ENCODE data around the gene AMBP.

Gene AMBP

DNA sequence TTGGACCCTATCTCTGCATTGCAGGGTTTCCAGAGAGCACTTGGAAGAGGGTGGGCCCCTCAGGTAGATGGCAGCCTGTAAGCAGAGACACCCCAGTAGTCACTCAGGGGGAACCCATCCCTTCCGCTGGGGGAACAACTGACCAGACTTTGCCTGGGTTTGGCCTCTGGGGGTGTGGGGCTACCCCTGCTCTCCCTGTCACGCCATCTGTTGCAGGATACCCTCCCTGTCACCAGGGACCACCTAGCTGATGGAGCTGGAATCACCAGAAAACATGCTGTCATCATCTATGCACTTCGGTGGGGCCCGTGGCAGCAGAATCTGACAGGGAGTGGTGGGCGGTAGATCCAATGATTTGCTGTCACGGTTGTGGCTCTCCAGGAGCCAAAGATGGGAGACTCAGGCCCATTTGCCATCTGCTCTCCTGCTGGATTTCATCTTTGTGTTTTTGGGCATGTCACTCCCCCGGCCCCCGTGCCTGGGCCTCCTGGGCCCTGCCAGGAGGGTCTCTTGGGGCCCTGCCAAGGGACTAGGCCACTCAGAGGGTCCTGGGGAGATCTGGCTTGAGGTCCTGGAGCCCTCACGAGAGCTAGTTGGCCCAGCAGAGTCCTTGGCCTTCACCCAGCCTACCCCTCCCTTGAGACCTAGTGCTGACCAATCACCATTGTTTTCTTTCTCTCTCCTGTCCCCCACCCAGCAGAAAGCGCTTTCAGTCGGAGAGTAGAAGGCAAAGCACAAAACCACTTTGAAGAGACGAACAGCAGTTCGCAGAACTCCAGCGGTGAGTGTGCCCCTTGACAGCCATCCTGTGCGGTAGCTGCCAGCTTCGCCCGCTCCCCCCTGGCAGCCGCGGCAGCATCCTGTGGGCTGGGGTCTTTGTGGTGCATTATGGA lies 45.9 kb downstream of the AMBP start:
- DNase-seq (ENCODE audit: low read depth, low spot score), result no peak

DNA sequence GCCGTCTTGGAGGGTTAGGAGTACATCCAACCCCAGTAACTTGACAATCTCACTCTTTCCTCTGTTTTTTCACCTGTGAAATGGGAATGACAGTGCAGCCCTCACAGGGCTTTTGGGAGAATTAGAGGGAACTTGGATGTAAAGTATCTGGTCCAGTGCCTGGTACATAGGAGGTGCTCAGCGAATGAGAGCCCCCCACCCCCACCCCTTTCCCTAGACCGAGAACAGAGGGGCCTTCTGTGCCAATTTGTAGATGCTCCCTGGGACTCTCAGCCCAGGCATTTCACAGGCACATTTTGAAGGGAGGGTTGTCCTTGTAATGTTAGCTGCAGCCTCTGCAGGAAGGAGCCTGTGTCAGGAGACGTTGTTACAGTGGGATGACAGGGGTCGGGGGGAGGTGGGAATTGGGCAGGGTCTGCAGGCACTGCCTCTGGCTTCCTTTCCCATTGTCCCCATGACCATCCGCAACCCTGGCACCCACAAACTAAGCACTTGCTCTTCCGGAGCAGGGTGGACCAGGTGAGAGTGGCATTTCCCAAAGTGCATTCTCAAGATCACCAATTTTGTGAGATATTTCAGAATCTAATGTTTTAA lies 47.0 kb downstream of the AMBP start:
- DNase-seq (ENCODE audit: low read depth, low spot score), result no peak

DNA sequence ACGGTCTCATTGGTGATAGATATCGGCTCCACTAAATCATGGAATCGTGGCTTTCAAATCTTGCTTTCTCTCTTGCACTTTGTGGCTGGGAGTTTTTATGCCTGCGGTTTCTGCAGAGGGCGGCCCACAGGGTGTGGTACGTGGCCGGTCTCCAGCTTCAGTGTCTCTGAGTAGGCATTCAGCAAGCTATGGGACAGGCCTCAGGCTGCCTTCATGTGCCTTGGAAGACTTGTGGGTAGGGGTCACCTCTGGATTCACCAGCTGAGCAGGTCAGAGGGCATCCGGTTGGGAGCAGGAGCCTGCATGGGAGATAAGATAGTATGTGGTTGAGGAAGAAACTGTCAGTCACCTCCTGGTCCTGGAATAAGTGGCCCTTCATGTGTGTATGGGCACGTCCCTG lies 47.7 kb downstream of the AMBP start:
- no peak for DNase-seq (ENCODE audit: low read depth, low spot score)

DNA sequence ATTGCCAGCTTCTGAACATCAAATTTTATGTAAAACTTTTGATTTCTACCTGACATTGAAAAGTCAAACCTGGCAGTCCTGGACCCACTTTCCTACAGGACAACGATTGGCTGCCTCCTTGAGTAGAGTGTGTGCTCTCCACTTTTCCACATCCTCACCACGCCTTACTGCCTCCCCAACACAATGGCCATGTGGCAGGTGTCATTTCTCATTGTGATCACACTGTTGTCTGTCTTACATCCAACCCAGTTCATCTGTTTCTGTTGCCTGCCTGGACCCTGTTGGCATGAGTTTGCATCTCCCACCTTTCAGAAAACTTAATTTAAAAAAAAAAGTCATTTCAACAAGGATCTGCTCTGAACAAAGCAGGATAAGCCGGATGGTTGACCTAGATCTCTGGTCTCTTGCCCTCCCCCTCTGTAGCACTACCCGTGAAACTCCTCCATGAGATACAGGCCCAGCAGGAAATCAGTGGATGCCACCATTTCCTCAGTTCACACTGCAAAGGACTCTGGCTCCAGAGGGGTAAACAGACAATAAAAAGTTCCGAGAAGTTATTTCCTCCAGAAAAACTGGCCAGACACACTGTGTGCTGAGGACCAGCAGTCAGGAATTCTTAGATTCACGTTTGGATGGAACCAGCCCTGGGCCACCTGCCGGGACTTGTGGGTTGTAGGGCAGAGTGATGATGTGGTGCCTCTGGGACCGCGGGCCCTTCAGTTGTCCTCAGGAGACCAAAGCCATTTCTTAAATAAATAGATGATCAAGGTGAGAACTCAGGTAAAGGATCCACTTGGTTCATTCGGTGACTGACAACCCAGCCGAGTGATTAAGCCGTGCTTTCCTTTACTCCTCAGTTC lies 48.6 kb downstream of the AMBP start:
- DNase-seq (ENCODE audit: low read depth, low spot score), result no peak

DNA sequence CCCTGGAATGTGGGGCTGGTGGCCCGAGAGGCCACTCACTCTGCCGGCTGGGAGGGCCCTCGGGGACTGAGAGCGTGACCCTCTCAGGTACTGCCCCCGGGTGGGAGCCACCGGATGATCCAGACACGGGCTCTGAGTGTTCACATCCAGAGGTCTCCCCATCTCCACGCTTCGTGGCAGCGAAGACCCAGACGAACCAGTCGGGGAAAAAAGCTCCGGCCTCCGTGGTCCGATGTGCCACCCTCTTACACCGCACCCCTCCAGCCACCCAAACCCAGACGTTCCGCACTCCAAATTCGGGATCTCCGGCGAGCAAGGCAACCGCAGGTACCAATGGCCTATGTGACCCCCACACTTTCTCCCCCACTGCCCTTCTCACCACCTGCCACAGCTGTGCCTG lies 49.5 kb downstream of the AMBP start:
- no peak for DNase-seq (ENCODE audit: low read depth, low spot score)

DNA sequence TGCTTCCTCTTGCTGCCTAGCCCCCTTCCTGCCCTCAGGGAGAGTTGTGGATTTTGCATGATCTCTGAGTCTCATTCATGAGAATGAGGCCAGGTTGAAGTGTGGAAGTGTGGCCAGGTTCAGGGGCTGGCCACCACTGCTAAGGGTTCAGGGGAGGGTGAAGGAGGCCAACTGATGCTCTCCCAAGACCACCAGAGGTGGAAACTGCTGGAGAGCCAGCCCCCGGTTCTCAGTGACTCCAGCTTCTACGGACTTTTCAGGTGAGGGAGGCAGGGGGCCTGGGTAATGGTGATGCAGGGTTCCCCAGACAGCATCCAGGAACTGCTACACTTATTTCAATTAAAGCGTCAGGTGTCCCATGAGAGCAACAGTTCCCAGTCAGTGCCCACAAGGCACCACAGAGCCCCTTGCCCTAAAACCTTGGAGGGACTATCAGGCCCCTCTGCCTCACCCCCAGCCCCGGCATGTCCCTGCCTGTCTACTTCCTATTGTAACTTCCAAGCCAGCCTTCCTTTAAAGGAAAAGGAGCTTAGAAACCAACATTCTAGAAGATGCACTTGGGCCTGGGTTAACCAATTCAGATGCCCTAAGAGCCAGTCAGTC lies 50.1 kb downstream of the AMBP start:
- DNase-seq (ENCODE audit: low read depth, low spot score), result no peak

DNA sequence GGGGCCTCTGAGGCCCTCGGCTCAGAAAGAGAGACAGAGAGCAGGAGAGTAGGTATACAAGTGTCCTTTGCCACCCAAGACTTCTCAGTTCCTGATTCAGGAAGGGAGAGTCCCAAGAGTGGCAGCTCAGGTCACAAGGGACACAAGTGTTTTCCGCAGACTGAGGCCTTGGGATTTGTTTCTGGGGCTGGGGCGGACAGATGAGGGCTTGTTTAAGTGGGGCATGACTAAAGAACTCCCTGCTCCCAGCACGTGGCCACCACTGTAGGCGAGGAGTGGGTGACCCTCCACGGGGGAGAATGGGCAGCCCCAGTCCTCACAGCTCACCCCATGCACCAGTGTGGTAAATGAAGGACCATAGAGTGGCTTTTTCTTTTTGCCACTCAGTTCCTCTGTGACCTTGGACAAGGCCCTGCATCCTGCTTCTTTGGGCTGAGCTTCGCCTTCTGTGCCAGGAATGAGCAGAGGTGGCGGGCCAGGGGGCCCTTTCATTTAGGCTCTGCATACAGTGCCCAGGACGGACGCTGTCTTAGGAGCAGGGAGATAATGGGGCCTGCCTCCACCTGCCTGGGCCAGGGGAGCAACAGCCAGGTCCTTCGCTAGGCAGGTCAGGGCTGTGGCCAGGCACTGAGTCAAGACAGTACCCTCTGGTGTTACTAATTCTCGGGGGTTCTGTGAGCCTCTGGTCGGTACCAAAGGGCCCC lies 50.8 kb downstream of the AMBP start:
- no peak for DNase-seq (ENCODE audit: low read depth, low spot score)

DNA sequence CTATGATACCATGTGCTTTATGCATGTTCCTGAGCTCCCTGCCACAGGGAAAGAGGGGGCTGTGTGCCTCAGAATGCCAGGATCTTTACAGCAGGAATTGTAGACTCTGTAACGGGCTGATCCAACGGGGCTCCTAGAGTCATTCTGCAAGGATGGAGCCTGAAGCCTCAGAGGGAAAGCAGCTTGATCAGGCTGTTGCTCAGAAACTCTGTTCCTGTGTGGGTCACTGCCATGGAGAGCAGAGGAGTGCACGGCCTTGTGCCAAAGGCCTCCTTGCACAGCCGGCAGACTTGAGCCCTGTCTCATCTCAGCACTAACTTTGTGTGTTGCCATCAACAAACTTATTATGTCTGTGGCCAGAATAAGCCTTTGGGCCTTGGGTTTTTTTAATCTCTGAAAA lies 51.8 kb downstream of the AMBP start:
- no peak for DNase-seq (ENCODE audit: low read depth, low spot score)

DNA sequence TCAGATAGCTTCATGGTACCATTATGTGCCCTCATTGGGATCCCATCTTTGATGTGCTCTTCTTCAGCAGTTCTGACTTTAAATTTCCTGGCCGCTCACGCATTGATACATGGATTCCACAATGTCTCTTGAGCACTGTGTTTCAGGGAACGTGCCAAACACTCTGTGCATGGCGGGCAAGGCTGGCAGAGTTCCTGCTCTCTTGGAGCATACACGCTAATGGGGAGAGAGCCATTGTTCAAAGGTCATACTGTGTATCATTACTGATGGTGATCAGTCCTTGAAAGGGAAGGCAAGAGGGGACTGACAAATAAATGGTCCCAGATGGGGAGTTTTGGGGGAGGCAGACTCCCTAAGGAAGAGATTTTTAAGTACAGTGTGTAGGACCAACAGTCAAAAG lies 52.3 kb downstream of the AMBP start:
- no peak for DNase-seq (ENCODE audit: low read depth, low spot score)

DNA sequence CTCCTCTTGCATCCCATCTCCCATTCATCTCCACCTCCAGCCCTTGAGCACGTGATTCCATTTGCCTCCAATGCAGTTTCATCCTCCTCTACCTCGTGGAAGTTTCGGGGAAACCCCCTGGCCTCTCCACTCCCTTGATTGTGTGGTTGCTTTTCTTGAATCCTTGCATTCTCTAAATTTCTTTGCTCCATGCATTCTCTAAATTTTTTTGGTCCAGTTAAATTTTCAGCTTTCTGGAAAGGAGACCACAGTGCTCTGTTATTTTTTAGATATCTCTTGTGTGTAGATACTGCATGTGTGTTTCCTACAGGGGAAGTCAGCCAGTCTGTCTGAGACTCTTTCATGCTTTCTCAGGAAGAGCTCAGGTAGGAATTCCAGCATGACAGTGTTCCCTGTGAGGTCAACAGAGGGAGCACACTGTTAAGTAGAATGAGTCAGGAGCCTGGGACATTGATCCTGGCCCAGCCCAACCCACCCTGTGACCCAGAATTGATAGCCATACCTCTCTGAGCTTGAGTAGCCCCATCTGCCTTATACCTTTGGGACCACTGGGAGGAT lies 52.8 kb downstream of the AMBP start:
- DNase-seq (ENCODE audit: low read depth, low spot score), result no peak

DNA sequence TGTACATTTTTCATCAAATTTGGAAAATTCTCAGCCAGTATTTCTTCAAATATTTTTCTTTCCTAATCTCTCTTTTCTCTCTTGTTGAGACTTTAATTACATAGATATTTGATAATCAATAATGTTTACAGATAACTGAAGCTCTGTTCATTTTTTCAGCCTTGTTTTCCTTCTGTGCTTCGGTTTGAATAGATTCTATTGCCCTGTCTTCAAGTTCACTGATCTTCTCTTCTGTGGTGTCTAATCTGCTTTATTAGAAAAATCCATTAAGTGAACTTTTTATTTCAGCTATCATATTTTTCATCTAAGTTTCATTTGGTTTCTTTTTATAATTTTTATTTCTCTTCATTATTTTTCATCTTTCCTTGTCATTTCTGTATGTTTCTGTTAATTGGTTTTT lies 54.1 kb downstream of the AMBP start:
- DNase-seq (ENCODE audit: low read depth, low spot score), result no peak

DNA sequence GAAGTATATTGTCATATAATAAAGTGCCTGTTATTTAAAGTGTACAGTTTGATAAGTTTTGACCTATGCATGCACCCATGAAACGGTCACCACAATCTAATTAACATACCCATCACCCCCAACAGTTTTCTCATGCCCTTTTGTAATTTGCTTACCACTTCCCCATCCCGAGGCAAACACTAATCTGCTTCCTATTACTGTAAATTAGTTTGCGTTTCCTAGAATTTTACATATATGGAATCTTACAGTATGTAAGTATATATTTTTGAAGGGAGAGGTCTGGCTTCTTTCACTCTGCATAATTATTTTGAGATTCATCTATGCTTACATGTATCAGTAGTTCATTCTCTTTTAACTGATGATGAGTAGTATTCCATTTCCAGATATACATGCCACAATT lies 56.5 kb downstream of the AMBP start:
- DNase-seq (ENCODE audit: low read depth, low spot score), result no peak

DNA sequence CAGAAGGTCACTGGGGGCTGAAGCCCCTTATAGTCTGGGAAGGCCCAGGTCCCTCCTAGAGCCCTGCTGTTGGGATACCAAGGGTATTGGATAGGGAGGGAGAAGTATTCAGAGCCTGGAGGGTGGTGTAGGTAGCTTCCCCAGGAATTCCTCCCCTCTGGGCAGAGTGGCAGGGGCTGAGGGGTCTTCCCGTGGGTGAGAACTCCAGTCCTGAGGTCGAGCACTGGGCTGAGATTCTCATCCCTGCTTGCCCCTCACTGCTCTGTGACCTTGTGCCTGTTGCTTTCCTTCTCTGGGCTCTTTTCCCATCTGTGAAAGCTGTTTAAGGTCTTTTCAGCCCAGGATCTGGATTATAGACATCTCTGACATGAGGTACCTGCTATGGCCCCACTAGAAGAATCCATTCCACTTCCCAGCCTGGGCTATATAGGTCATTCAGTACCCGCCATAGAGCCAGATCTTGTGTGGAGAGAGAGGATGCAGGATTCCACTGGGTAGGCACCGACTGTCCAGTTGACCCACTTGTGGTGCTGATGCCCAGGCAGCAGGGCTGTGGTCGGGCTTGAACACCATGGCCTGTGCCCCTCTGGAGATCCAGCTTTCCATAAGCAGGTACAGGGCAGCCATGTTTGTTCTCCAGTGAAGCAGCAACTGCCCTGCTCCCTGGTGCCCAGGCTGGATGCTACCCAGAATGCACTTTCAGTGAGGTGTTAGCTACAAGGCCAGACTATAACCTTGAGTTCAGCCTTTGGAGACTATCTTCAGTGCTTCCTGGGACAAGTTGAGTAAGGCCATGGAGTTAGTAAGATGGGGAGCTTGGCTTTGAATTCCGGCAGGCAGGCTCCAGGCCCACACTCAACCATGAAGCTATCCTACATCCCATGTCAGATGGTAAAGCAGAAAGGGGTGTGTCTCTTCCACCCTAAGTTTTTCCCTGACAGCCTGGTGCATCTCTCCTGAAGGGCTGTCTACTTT lies 60.1 kb downstream of the AMBP start:
- no peak for DNase-seq (ENCODE audit: low read depth, low spot score)

DNA sequence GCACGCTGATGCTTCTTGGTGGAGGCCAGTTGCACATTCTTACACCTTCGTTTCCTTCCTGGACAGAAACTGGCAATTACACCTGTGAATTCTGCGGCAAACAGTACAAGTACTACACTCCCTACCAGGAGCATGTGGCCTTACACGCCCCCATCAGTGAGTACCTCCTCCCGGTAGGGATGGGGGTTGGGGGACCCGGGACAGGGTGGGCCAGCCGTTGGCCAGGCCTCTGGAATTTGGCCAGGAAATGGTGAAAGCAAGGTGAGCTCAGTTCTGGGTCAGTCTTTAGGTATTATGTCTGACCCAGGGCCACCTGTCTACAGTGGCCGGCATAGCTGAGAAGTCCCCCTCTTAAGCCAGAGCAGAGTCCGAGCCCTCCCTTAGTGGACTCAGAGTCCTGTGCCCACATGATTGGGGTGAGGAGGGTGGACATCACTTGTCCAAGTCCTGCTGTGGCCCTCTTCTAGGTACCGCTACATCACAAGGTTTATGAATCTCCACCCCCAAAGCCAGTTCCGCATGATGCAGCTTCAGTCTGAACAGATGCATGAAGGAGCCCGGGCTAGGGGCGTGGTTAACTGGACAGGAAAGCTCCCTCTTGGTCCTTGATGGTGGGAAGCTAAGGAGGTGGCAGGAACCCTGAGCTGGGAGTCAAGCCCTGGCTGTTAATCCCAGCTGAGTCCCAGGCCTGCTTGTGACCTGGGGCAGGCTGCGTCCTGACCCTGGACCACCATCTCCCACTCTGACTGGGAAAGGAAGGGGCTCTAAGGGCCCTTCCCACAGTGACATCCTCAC lies 61.3 kb downstream of the AMBP start:
- no peak for DNase-seq (ENCODE audit: low read depth, low spot score)

DNA sequence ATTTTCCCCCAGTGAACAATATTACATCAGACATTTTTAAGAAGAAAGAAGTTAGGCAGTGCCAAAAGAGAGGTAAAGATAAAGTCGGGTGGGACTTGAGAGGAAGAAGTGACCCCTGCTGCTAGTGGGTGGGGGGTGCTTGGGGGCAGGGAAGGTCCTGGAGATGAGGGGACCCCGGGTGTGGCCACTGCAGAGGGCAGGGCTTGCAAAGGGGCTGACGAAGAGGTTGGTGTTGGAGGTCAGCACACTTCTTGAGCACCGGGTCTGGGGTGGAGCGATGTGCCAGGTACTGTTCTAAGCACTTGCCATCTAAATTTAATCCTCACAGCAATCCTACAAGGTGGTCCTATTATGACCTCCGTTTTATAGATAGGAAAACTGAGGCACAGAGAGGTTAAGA lies 62.0 kb downstream of the AMBP start:
- DNase-seq (ENCODE audit: low read depth, low spot score), result no peak

DNA sequence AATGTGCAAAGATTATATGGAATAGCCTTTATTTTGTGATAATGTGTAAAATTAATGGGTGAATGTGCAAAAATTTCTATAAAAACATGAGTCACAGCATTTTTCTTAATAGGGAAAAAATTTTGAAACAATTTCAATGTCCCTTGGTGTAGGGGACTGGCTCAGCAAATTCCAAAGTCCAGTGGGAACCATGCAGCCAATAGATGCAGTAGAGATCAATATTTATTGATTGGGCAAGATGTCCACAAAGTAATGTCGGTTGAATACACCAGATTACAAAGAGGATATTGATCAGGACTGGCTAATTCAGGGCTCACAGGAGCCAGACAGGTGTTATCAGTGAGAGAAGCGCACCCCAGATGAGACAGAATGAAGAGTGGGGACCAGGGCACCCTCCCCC lies 62.5 kb downstream of the AMBP start:
- DNase-seq (ENCODE audit: low read depth, low spot score), result no peak

DNA sequence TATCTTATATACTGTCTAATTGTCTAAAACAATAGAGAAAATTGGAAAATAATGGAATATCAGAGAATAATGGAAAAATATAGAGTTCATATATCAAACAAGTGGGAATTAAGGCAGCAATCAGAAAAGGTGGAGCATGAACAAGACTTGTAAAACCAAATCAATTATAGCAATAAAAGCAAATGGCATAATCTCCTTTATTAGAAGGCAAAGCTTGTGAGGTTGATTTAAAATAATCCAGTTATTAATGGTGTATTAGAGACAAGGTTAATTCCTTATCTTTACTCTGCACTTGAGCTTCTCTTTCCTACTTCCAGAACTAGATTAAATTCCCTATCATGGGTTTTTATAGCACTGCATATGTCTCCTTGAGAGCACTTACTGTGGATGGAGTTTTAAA lies 64.1 kb downstream of the AMBP start:
- DNase-seq (ENCODE audit: low read depth, low spot score), result no peak

DNA sequence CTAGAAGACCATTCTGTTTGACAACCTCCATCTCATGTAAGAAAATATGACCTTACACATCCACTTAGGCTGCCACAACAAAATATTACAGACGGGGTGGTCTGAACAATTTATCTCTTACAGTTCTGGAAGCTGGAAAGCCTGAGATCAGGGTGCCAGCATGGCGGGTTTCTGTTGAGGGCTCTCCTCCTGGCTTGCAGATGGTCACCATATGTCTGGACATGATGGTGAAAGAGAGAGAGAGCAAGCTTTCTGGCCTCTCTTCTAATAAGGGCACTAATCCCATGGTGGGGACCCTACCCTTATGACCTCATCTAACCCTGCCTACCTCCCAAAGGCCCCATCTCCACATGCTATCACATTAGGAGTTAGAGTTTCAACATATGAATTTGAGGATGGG lies 66.0 kb downstream of the AMBP start:
- DNase-seq (ENCODE audit: low read depth, low spot score), result no peak

DNA sequence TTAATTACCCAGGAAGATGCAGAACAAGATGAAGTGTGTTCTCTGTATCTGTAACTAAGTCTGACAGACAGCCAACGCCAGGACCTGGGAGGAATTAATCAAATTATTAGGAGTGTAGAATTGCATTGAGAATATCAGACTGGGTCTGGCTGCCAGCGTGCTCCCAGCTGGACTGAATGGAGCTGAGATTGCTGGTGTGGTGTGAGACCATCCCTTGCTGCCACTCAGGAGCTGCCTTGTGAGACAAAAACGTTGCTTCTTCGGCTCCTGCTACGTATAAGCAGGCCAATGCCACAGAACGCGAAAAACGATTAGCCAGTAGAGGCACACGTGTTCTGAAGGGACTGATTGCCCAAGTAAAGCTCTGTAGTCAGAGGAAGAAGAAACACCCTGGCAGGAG lies 66.8 kb downstream of the AMBP start:
- no peak for DNase-seq (ENCODE audit: low read depth, low spot score)
